GM11168 (cell line): ENCODE measurements around the gene FBXO48.

Experiments used
- in situ Hi-C: fragments of 300-500 bp; cut with MboI; formaldehyde crosslinking; loops from one replicate; pipeline ENCODE4 v1.12.0; 2022; ENCODE audit warnings: low sequenced_read_pairs; ENCODE audit not compliant: unreplicated experiment

Gene FBXO48, protein sequence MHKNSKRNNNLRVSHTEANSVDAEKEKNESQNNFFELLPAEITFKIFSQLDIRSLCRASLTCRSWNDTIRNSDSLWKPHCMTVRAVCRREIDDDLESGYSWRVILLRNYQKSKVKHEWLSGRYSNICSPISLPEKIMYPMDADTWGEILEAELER

GRCh38 chr2:68467077-68467960 is at the start of gene FBXO48, which contains the start of gene APLF:
FBXO48 (minus strand) TSS chr2:68467294; CDS start chr2:68465145, 2,149 bp downstream.
APLF (plus strand) TSS chr2:68467585; CDS start chr2:68467732, 147 bp downstream.
- in situ Hi-C loops = no loop called here

DNA sequence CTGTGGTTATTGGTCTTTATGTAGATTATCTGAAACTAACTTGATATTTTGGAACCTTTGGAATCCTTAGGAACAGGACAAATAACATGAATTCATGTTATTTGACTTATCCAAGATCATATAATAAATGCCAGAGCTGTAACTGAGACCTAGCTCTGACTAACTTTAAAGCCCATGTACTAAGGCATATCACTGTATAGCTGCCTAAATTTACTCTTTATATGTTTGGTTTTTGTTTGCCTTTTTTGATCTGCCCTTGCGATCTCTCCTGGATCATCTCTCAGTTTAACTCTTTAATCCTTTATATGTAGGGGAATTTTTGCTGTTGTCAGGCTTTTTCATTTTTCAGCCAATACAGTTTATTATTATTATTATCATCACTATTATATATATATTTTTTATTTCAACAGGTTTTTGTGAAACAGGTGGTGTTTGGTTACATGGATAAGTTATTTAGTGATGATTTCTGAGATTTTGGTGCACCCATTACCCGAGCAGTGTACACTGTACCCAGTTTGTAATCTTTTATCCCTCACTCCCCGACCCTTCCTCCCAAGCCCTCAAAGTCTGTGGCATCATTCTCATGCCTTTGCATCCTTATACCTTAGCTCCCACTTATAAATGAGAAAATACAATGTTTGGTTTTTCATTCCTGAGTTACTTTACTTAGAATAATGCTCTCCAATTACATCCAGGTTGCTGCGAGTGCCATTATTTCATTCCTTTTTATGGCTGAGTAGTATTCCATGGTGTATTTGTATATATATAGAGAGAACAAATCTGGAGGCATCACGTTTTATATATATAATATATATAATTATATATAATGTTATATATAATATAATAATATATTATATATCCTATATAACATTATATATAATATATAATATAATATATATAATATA is 49.2 kb upstream of the FBXO48 start:
- in situ Hi-C loops = no loop called here

- in situ Hi-C loops = no loop called here
Measured at GRCh38 chr2:68514316-68514929, 47.3 kb upstream of the FBXO48 start.

- in situ Hi-C loops = no loop called here
Measured at GRCh38 chr2:68512966-68513365, 45.9 kb upstream of the FBXO48 start.

- in situ Hi-C loops = no loop called here
Measured at GRCh38 chr2:68512326-68512725, 45.2 kb upstream of the FBXO48 start.

DNA sequence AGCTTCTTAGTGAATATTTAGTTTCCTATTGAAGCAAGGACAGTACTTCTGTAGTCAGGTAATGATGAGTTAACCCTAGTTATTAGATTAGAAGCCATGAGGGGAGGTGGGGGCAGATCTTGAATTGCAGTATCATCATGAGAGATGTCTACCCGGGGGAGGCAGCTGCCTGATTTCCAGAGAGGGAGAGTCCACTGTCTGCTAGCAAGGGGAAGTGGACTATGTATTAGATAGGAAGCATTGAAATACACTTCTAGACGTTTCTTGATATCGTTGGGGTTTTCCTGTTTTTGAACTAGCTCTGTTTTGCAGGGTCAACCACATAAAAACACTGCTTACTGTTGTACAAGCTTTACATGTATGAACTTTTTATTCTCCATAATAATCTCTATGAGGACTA is 39.1 kb upstream of the FBXO48 start:
- in situ Hi-C loops = no loop called here

- in situ Hi-C loops = no loop called here
Measured at GRCh38 chr2:68505603-68506159, 38.6 kb upstream of the FBXO48 start.

DNA sequence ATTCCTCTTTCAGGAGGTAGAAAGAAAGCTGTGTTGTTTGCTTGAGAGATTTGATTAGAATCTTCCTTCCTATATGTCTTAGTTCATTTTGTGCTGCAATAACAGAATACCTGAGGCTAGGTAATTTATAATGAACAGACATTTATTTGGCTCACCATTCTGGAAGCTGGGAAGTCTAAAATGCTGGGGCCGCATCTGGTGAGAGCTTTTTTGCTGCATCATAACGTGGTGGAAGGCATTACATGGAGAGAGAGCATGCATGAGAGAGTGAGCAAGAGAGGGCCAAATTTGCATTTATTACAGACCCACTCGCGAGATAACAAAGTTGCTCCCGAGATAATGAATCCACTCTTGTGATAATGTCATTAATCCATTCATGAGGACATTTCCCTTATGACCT is 34.7 kb upstream of the FBXO48 start:
- in situ Hi-C loops = no loop called here

GRCh38 chr2:68500649-68501048 is 33.6 kb upstream of the FBXO48 start:
- in situ Hi-C loops = no loop called here

GRCh38 chr2:68499133-68499532 is 32.0 kb upstream of the FBXO48 start:
- in situ Hi-C loops = loop anchor here (10.0 to 25.0 kb wide), 2 partner anchors 86 to 213 kb away; no protein-coding TSS in a partner anchor

GRCh38 chr2:68491582-68491981 is 24.5 kb upstream of the FBXO48 start:
- in situ Hi-C loops = loop anchor here (10.0 to 25.0 kb wide), 2 partner anchors 93 to 221 kb away; no protein-coding TSS in a partner anchor

DNA sequence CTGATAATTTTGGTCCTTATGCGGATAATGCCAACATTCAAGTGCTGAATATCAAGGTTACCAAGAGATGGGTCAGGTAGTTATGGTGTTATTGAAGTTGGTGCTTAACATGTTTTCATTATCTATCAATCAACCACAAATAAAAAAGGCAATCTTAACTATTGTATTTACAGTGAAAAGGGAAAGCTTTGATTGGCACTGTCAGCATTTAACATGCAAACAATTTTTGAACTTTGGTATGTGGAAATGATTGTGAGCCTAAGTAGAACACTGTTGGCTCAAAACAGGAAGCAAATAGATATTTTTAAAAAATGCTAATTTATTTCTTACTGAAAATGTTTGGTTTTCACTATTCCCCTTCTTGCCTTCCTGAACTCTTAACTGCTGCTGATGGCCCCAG is 22.2 kb upstream of the FBXO48 start:
- in situ Hi-C loops = loop anchor here (25.0 kb wide), 1 partner anchor 223 kb away; no protein-coding TSS in a partner anchor

DNA sequence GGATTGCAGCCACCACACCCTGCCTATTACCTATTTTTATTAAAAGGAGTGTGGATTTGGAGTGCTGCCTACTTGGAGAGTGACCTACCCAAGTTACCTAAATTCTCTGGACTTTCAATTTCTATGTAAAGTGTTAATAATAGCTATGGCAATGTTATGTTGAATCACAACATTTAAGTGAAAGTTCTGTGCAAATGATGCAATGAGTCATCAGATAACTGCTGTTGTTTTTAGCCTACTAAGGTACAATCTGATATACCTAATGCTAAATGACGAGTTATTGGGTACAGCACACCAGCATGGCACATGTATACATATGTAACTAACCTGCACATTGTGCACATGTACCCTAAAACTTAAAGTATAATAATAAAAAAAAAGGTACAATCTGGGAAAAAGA is 21.5 kb upstream of the FBXO48 start:
- in situ Hi-C loops = loop anchor here (25.0 kb wide), 1 partner anchor 224 kb away; no protein-coding TSS in a partner anchor

DNA sequence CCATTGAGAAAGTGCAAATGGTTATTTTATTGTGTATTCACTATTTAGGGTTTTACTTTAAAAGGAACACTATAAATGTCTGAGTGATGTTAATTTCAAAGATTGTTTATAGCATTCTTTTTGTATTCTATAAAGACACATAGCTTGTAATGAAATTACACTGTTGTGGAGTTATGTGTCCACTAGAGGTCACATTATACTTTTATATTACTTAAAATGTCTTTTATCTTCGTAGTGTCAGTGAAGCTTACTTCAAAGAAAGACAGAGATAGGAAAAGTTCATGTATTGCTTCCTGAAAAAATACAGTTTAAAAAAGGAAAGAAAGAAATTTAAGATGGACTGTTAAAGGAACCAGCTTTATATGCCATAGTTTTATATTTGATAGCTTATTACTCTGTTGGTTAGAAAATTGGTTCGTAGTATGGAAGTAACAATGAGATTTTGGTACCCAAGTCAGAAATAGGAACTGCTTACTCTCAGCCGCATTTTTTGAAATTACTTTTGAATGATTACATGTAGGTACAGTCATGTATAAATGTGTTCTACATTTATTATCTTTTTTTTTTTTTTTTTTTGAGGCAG is 20.8 kb upstream of the FBXO48 start:
- in situ Hi-C loops = loop anchor here (25.0 kb wide), 1 partner anchor 224 kb away; no protein-coding TSS in a partner anchor

DNA sequence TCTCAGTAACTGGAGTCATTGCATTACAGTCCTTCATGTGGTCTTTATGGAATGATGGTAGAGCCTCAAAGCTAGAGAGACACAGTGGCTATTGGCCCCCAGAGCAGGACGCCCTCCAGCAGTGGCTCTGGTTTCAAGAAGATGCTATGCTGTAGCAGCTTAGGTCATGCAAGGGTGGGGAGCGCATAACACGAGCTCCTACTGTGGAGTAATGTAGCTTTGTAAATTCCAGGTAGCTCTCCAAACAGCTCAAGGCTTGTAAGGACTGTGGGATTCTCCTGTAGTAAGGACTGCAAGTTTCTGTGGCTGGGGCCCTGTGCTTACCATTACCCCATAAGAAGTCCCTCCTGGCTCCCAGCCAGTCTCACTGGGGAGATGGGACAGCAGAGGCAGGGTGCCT is 15.9 kb upstream of the FBXO48 start:
- in situ Hi-C loops = loop anchor here (25.0 kb wide), 1 partner anchor 229 kb away; no protein-coding TSS in a partner anchor

DNA sequence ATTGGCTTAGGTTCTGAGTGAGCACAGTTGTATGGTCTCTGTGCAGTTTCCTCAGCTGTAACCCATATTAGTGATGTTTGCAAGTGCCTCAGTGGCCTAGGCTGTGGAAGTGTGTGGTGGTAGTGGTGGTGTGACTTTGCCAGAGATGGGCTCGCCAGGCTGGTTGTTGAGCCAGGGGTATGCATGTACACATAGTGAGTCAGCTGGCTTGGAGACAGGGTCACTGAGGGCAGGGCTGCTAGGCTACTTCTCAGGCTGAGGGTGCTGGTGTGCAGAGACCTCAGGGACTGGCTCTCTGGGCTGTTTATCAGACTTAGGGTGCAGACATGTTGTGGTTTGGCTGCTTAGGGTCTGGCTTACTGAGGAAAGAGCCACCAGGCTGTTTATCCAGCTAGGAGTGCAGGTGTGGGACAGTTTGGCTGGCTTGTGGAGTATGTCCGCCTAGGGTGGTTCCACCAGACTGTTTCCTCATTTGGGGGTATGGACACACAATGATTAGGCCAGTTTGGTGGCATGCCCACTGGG is 15.3 kb upstream of the FBXO48 start:
- in situ Hi-C loops = loop anchor here (25.0 kb wide), 1 partner anchor 230 kb away; no protein-coding TSS in a partner anchor

DNA sequence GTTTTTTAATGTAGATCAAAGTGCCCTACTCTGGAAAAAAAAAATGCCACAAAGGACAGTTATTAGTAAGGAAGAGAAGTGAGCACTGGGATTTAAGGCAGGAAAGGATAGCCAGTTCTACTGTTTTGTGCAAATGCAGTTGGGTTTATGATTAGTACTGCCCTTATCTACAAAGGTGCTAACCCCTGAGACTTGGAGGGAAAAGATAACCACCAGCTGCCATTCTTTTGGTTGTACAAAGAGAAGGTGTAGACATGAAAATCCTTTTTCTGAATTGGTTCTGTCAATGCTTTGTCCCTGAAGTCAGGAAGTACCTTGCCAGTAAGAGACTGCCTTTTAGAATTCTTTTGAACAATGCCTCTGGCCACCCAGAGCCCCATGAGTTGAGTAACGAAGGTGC is 11.6 kb upstream of the FBXO48 start:
- in situ Hi-C loops = loop anchor here (10.0 to 25.0 kb wide), 2 partner anchors 234 to 436 kb away; no protein-coding TSS in a partner anchor

DNA sequence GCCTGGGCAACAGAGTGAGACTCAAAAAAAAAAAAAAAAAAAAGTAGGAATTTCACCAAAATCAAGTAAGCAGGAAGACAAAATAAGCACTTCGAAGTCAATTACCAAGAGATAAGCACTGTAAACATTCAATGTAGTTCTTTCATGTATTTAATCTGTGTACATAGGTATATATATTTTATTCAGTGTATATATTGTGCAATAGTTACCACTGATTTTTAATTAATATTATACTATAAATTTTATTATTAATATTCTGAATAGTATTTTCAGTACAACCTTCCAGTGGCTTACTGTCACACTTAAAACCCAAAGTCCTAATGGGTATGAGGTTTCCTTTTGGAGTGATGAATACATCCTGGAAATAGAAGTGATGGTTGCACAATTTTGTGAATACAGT is 9.4 kb upstream of the FBXO48 start:
- in situ Hi-C loops = loop anchor here (10.0 to 25.0 kb wide), 2 partner anchors 236 to 438 kb away; no protein-coding TSS in a partner anchor
